ENCODE data around the gene TNFAIP8L3. TPM values are rescaled to one million over a fixed set of nuclear protein-coding genes. Genes with fewer than 3 reads are reported as not detected.

Gene TNFAIP8L3
- total RNA-seq, 2 donors from 2014 or later = 33.3 to 42.0 TPM

DNA sequence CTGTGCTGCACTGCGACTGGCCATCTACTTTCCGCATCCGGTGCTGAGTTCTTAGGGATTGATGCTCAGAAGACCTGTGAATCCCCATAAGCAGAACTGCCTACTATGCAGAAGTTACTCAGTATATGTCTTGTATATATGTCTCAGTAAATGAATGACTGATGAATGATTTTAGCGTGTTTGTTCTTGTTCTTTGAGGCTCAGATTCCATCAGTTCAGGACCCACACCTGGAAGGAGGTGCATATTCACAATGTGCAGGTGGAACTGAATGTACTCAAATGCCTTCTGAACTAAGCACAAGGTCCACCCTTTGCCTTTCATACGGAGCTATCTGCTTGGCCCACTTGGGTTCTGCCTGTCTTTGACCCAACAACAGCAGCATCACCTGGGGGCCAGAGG lies 19.8 kb downstream of the TNFAIP8L3 start:
- Histone ChIP-seq H3K27me3 (replicated peaks; ENCODE audit: insufficient read depth) (no peaks in the 10 kb centered on the region), H3K9me3 (no peaks in the 10 kb centered on the region), H3K4me1 (ENCODE audit: control insufficient read depth in 1 of 2, low read depth in 2 of 2) (peaks cover 21 to 46% of the 10 kb centered on the region in 2 donors), H3K4me3 (peak overlapping the region; percentile 48), H3K27ac (peak overlapping the region; percentile 77 to 84), H3K36me3 (no peaks in the 10 kb centered on the region)
- ATAC-seq (ENCODE audit: insufficient number of reproducible peaks, low FRiP score, low read depth) (no peak), DNase-seq (ENCODE audit: low spot score) (no peak)
- no peak for TF ChIP-seq CTCF (IDR thresholded peaks at IDR 0.05)

DNA sequence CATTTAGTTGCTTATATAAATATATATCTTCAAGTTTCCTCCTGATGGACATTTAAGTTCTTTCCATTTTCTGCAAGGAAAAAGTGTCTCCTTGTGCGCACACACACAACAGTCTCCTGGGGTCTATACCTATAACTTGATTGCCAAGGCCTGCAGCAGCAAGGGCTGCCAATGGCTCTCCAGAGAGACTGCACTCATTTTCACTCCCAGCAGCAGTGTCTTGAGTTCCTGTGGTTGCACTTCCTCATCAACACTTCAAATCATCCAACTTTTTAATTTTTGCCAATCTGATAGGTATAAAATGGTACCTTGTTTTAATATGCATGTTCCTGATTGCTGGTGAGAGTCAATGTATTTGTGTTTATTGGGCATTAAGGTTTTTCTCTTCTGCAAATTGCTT lies 23.1 kb downstream of the TNFAIP8L3 start:
- Histone ChIP-seq H3K36me3 (no peaks in the 10 kb centered on the region), H3K27ac (no peak overlapping the region), H3K4me3 (no peak overlapping the region), H3K4me1 (ENCODE audit: control insufficient read depth in 1 of 2, low read depth in 2 of 2) (peaks cover 11 to 30% of the 10 kb centered on the region in 2 donors), H3K27me3 (replicated peaks; ENCODE audit: insufficient read depth) (no peaks in the 10 kb centered on the region), H3K9me3 (no peaks in the 10 kb centered on the region)
- no peak for TF ChIP-seq CTCF (IDR thresholded peaks at IDR 0.05)
- DNase-seq (ENCODE audit: low spot score) (no peak), ATAC-seq (ENCODE audit: insufficient number of reproducible peaks, low FRiP score, low read depth) (no peak)

DNA sequence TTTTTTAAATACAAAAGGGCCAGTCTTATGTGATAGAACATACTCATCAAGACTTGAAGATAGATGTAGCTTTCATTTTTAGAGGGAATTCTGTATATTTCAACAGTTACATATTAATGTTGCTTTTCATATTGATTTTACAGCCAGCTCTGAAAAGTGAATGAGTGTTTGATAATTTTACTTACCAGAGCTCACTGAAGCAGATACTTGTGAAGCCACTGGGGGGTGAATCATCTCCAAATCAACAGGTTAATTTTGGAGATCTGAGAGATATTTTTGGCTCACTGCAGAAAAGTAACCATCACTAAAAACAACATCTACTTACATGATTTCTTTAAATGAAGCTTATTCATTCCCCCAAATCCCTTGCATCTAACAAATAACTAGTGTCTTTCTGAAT lies 24.7 kb downstream of the TNFAIP8L3 start:
- no peaks in the 10 kb centered on the region for H3K9me3 ChIP-seq
- DNase-seq (ENCODE audit: low spot score) (no peak), ATAC-seq (ENCODE audit: insufficient number of reproducible peaks, low FRiP score, low read depth) (no peak)
- H3K4me1 ChIP-seq (ENCODE audit: control insufficient read depth in 1 of 2, low read depth in 2 of 2) = peaks cover 6 to 26% of the 10 kb centered on the region in 2 donors
- no peaks in the 10 kb centered on the region for H3K36me3 ChIP-seq
- TF ChIP-seq CTCF (IDR thresholded peaks at IDR 0.05) = no peak
- H3K4me3 ChIP-seq = no peak overlapping the region
- no peaks in the 10 kb centered on the region for H3K27me3 ChIP-seq (replicated peaks; ENCODE audit: insufficient read depth)
- H3K27ac ChIP-seq = no peak overlapping the region

DNA sequence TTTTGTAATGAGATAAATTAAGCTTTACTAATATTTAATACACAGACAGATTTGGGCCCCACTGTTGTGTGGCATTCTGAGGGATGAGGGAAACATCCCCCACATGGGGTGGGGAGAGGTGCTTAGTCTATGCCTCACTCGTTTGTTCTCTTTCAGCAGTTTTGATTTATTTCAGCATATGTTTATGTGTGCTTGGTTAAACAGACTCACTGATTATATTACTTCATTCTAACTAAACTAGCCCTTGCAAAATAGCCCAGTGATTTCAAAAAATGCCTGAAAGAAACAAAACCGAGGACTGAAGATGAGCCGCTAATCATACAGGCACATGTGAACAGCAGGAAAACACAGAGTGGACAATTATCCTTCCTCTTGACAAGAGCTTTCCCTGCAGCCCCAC lies 27.2 kb downstream of the TNFAIP8L3 start:
- Histone ChIP-seq H3K4me1 (ENCODE audit: control insufficient read depth in 1 of 2, low read depth in 2 of 2) (peaks cover 3 to 17% of the 10 kb centered on the region in 2 donors), H3K9me3 (no peaks in the 10 kb centered on the region), H3K36me3 (no peaks in the 10 kb centered on the region), H3K27ac (no peak overlapping the region), H3K4me3 (no peak overlapping the region), H3K27me3 (replicated peaks; ENCODE audit: insufficient read depth) (no peaks in the 10 kb centered on the region)
- ATAC-seq (ENCODE audit: insufficient number of reproducible peaks, low FRiP score, low read depth) = no peak
- DNase-seq (ENCODE audit: low spot score) = no peak
- no peak for TF ChIP-seq CTCF (IDR thresholded peaks at IDR 0.05)

GRCh38 chr15:51065781-51066180 lies 28.9 kb downstream of the TNFAIP8L3 start:
- H3K36me3 ChIP-seq = no peaks in the 10 kb centered on the region
- no peak overlapping the region for H3K27ac ChIP-seq
- no peak for TF ChIP-seq CTCF (IDR thresholded peaks at IDR 0.05)
- H3K4me3 ChIP-seq = no peak overlapping the region
- ATAC-seq (ENCODE audit: insufficient number of reproducible peaks, low FRiP score, low read depth) (no peak), DNase-seq (ENCODE audit: low spot score) (no peak)
- no peaks in the 10 kb centered on the region for H3K27me3 ChIP-seq (replicated peaks; ENCODE audit: insufficient read depth)
- H3K4me1 ChIP-seq (ENCODE audit: control insufficient read depth in 1 of 2, low read depth in 2 of 2) = peaks cover 3 to 12% of the 10 kb centered on the region in 2 donors
- H3K9me3 ChIP-seq = no peaks in the 10 kb centered on the region
